DMS 273 (cell line): ENCODE data around the gene ZSCAN26.

Experiments
- DNase-seq: peaks from one replicate; lab custom pipeline; 2025; ENCODE audit not compliant: unreplicated experiment; lab: John Stamatoyannopoulos, UW

Gene ZSCAN26

DNA sequence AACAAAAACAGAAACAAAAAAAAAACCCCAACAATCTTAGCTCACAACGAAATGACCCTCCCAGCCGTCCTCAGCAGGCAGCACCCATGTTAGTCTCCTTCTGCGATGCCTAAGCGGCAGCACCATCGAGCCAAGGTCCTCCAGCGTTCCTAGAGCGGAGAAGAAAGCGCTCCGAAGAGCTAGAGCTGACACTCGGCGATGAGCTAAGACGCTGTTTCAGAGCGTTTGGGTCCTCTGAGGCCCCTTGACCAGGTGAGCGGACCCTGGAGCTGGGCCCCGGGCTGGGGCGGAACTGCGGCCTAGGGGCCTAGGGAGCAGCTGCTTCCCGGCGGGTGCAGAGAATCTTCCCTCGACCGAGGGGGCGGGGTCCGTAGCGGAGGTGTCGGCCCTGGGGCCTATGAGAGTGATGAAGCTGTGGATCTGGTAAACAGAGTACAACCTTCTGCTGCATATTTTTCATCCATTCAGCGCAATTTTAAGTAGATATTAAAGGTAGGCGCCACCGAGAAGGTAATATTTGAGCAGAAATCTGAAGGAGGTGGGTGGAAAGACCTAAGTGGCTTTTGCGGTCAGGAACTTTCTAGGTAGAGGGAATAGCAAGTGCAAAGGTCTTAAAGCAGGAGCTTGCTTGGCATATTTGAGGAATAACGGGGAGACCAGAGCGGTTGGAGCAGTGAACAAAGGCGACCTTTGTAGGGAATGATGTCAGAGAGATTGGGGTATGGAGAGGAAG is at the start of gene ZSCAN26:
Gene ZSCAN26, plus strand, starts transcription at position 182 of the 733 bp plus-strand sequence. CDS start 4,777 bp downstream, outside the sequence.
- peak; percentile 96 for DNase-seq

DNA sequence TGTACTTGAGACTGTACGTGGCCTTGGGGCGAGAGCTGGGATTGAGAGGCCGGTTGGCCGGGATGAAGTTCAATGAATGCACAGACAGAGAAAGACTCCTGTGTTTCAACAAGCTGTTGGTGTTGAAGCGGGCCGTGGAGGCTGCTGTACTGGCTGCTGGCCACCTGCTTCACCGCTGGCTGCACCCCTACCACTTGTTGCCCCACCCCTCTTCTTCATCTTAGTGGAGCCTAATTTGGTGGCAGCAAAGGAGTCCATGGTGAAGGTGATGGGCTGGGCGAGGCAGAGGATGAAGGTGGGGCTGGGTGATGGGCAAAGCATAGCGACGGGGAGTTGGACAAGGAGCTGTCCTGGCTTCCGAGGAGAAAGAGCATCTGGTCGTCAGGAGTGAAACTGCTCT is 49.1 kb upstream of the ZSCAN26 start:
- DNase-seq, result no peak

DNA sequence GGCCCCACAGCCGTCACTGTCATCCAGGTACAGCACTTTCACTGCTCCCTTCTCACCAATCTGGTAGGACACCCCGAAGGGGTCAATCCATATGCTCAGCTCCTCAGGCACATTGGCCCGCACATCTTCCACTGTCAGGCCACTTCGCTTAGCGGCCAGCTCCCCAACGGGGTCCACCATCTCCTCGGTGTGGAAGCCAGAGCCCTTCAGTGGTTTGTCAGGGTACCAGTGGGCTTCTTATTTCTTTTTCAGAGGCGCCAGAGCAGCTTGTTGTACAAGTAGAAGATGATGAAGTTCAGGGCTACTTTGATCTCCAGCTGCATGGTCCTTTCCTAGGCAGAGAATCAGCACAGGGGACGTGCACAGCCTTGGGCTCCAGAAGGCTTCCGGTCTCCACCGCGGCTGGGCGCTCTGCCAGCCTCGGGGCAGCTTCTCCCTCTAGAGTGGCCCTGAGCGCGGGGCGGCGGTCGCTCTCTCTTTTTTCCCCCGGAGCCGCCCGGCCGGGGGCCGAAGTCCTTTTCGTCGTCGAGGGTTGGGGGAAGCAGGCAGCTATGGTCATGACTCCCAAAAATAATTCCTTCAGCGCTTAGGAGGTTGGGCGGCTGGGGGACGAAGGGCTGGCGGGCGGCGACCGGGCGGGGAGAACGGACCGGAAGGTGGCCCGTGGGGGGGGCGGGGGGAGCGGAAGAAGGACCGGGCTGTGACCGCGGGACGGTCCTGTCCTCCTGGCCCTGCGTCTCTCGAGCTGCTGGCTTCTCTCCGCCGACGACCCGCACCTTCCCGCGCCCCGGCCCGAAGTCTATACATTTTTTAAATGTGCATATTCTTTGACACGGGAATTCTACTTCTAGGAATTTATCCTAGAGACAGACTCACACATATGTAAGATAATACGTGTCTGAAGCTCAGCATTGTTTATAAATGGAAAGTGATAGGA is 48.4 kb upstream of the ZSCAN26 start:
- peak; percentile 88 for DNase-seq

DNA sequence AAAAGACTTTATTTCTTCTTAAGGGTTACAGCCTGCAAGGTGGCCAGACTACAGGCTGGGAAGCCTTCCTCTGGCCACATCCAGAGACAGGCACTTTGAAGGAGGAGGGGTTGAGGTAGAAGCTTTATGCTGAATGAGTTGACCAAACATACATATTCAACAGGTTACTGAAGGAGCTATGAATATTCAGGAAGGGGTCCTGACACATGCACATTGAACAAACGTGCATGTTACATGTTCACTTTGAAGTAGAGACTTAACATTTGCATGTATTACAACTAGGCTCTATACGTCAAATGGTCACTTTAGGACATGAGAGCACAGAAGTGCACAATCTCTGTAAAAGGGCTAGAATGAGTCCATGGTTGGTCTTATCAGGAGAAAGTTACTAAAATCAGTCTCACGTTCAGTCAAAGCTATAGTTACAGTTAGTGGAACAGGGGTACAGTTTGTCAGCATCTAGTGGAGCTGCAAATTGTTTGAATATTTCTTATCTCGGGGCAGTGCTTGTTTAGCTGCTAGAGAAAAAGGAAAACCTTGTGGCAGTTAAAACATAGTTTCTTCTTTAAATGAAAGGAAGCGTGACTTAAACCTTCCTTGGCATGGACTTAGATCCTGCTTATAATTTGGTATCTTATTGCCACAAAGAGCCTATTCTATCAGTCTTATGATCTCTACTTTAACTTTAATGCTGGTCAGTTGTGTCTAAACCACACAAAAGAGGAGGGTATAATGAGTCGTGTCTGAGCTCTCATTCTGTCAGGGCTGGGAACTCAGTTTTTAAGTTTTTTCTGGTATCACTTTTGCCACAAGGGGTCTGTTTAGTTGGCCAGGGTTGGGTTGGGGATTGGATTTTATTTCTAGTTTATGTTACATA is 46.4 kb upstream of the ZSCAN26 start:
- DNase-seq, result no peak

DNA sequence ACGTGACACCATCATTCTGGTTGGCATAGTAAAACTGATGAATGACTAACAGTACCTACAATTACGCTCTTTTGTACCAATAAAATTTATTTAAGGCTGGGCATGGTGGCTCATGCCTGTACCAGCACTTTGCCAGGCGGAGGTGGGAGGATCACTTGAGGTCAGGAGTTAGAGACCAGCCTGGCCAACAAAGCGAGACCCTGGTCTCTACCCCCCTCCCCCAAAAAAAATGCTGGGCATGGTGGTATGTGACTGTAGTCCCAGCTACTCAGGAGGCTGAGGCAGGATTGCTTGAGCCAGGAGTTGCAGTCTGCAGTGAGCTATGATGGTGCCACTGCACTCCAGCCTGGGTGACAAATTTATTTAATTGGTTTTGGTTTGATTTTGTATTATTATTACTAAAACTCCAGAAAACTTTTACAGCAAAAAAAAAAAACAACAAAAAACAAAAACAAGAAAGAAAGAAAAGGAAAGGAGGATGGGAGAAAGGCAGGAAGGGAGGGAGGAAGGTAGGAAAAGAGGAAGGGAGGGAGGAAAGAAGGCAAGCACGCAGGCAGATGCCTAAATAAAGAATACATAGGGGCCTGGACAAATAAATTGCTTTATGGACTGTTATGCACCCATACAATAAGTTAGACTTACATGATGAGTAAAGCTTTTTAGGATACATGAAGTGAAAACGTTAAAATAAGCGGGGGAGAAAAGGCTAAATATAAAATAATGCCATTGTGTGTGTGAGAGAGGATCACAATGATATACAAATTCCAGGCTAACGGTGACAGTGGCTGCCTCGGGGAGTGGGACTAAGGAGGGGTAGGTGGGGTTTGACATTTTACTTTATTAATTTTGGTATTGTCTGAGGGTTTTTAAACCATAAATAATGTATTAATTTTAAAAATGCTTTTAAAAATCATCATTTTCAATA is 42.5 kb upstream of the ZSCAN26 start:
- peak; percentile 29 for DNase-seq

DNA sequence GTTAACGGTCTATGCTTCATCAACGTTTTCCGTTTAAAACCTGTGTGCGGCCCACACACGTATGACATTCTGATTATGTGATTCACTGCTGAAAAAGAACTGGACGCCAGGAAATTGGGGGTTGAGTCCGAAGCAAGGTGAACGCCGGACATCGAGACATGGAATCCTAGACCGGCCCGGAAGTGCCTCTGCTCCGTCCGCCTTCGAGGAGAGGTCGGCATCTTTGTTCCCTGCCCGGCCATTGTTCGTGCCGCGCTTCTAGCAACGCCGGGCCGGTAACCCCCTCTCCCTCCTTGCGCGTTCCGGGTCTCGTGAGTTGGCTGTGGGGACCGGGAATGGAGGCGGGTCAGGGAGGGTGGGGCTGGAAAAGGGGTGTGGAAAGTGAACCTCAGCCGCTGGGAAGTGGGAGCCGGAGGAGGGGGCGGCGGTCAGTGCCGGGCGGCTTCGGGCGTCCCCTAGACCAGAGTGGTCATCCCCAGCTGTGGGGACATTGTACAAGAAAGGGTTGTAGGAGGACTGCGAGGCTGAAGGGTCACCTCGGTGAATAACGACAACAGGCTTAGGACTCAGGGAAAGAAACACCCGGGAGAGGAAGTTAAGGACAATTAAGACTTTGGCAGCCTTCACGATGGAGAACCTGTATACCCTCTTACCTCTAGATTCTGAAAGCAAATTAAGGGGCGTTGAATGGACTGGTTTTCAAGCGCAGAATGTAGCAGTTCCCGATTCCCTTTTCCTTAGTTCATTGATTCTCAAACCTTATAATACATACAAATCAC is 41.7 kb upstream of the ZSCAN26 start, which contains the start of gene ZSCAN9:
Gene ZSCAN9, plus strand, starts transcription at position 220 of the 779 bp plus-strand sequence. CDS start 1,810 bp downstream, outside the sequence.
- peak; percentile 92 for DNase-seq

DNA sequence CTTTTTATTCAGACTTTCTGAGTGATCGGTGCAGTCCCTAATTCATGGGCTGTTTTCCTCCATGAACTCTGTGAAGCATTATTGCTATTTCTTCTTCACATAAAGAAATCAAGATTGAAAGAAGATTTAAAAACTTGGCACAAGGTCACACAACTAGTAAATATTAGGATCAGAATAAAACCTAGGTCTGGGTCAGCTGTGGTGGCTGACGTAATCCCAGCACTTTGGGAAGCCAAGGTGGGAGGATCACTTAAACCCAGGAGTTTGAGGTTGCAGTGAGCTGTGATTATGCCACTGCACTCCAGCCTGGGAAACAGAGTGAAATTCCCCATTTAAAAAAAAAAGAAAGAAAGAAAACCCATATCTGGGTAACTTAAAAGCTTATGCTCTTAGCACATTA is 40.5 kb upstream of the ZSCAN26 start:
- no peak for DNase-seq

DNA sequence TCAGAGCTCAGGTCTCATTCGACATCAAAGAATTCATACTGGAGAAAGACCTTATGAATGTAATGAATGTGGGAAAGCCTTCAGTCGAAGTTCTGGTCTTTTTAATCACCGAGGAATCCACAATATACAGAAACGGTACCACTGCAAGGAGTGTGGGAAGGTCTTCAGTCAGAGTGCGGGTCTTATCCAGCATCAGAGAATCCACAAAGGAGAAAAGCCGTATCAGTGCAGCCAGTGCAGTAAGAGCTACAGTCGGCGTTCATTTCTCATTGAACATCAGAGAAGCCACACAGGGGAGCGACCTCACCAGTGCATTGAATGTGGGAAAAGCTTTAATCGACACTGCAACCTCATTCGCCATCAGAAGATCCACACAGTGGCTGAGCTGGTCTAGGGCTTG is 34.2 kb upstream of the ZSCAN26 start:
- no peak for DNase-seq

DNA sequence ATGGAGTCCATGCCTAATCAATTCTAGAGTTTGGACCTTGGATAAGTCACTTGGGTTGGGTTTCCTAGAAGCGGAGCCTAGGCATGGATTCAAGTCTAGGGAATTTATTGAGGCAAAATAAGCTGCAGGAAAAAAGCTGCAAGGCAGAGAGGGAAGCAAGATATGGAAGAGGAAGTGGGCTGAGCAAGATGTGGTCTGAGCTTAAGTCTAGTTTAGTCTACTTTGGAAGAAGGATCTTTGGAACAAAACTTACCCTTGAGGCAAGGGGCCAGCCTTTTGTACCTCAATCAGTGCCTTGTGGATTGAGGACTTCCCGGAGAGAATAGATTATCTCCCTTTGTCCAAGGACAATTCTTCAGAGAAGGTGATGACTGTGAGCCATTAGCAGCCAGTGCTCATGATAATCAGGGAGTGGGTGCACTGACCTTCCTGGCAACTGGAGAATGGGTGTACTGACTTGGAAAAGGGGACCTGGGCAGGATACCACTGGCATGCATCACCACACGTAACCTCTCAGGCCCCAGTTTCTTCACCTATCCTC is 31.0 kb upstream of the ZSCAN26 start:
- no peak for DNase-seq

DNA sequence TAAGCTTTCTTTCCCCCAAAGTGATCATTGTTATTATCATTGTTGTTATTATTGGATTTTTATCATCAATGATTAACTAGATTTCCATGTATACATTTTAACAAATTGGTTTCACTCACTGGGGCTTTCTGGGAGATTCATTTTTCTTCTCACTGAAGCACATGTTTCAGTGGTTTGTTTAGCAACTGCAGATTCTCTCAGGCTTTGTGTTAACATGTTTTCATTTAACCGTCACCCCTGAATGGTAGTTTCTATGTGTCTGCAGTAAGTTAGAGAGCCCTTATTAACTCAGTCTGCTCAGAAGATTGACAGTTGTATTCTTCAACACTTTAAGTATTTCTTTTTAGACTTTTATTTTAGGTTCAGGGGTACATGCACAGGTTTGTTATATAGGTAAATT is 27.3 kb upstream of the ZSCAN26 start:
- no peak for DNase-seq

DNA sequence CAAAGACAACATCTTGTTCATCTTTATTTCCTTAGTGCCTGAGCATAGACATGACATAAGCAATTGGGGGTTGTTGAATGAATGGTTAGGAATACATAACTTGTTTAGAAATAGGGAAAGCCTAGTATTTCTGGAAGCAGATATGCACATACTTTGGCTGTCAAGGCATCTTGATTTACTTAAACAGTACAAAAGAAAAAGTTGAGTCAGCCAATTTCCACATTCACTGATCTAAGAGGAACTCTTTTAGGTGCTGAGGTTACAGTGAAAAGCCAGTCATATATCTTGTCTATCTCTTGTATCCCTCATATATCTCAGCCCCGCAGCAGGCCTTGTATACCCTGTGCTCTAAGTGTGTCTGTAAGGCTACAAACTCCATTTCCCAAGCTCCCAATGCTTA is 26.5 kb upstream of the ZSCAN26 start:
- no peak for DNase-seq

DNA sequence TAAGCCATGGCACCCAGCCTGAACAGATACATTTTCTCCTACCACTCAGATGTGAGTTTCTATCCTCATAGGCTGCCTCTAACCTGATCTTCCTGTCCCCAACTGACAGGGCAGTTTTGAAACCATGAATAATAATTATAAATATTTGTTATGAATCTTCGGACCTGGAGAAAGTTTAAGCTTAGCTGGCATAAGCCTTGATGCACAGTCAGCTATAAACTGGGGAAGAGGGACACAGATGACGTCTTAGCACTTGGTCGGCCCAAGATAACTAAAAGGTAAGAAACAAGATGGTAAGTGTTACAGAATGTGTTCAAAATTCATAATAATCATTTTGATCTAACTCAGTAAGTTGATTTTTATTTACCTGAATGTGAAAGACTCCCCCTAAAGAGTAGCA is 23.0 kb upstream of the ZSCAN26 start:
- no peak for DNase-seq

DNA sequence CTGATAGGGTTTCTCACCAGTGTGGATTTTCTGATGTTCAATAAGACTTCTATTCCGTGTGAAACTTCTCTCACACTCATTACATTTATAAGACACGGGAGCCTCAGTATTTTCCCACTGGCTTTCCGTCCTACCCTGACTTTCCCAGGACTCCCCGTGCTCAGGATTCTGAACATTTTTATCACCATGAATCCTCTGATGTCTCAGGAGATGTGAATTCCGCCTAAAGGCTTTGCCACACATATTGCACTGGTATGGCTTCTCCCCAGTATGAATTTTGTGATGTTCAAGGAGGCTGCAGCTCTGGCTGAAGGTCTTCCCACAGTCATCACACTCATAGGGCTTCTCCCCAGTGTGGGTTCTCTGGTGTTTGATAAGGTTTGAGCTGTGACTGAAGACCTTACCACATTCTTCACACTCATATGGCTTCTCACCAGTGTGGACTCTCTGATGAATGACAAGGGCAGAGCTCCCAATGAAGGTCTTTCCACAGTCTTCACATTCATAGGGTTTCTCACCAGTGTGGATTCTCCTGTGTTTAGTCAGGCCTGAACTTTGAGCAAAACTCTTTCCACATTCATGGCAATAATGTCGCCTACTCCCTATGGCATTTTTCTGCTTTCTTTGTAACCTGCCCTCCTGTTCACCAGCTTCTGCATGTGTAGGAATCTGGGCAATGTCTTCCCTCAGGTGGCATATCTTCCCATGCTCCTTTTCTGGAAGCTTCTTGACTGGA is 21.6 kb upstream of the ZSCAN26 start:
- DNase-seq, result no peak

DNA sequence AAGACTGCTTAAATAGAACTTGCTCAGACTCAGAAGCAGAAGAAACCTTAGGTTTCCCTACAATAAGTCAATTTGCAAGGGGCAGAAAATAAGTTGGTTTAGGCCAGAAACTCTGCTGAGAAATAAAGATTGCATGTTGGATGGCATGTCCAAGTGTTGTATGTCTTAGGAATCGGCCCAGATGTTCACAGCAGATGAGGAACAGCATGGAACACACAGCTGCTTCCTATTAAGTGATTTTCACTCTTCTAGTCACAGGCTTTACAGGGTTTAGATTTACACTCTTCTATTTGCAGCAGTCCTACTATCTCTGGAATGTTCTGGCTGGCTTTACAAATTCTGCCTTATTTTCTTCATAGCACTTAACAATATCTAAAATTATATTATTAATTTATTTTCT is 18.0 kb upstream of the ZSCAN26 start:
- no peak for DNase-seq

DNA sequence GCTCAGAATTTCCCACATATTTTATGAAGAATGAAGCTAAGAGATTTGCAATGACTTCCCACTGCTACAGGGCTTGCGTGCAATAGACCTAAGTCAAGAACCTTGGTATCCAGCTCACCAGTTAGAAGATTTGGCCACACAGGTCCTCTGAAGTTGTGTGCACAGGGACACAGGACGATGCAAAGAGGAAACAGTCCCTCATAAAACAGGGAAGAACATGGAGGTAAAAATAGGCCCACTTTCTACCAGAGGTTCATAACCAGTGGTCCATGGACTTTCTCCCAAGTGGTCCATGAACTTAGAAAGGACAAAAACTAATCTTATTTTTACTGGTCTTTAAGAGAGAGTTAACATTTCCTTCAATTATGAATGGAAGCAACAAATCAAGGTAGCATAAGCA is 16.2 kb upstream of the ZSCAN26 start:
- no peak for DNase-seq

DNA sequence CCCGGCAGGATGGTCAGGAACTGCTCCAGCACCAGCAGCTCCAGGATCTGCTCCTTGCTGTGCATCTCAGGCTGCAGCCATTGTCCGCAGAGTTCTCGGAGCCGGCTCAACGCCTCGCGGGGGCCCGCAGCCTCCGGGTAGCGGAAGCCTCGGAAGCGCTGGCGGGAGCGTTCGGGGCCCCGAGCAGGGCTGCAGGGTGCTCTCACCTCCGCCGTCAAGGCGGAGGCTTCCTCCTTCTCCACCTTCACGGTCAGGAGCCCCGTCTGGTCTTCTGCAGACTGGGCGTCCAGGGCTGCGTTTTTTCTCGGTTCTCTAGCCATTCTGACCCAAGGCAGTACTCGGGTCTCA is 15.3 kb upstream of the ZSCAN26 start:
- DNase-seq, result peak; percentile 47

DNA sequence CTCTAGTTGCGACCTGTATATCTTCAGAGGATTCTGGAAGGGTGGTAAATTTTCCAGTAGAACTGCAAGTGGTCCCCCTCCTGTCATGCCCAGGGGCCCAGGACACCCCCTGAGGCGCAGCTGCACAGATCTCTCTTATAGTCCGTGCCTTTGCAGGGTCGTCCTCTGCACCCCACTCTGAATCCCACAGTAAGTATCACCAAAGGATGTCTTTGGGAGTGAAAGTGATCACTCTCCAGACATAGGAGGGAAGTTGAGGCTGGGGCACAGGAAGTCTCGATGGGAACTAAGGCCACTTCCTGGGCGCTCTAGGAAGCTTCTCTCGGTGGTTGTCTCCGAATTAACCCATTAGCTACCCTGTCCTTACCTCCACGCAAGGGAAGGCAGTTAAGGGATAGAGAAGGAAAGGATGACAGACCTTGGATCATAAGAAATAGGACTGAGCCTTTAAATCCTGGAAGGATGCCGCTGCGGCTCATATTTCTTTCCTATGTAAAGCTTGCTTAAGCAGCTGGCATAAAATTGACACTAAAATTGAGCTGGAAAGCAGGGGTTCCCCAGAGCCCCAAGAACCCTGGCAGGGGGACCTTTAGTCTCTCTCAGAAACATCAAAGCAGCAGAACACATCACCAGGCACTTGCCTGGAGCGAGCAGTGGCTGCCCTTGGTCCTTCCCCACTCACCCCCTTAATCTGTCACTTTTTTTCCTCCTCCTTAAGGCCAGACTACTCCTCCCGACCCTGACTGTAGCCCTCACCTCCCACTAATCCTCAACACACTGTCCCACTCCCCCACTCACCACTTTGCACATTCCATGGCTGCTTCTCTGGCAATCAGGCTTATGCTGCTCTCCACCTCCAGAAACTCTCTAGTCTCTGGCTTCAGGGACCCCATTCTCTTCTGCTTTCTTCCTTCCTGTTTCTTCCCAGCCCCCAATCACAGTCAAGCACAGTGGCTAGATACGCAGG is 14.7 kb upstream of the ZSCAN26 start, which contains the start of gene ZKSCAN4:
Gene ZKSCAN4, minus strand, starts transcription at position 261 of the 967 bp plus-strand sequence. CDS start 289 bp downstream, outside the sequence.
- DNase-seq, result peak; percentile 96
